ENCODE results near the gene DKK3. TPM values are rescaled to one million over a fixed set of nuclear protein-coding genes. Genes with fewer than 3 reads are reported as not detected.

DKK3 gene
- total RNA-seq, 3 donors from 2014 or later (not counting 1 experiment from before 2014, with no cell fraction given): 0.16 to 0.70 TPM; not detected in 1

GRCh38 chr11:12023015-12023414, 14.6 kb upstream of the DKK3 start:
- no peak for TF ChIP-seq CTCF (IDR thresholded peaks at IDR 0.05)
- 95% methylated on average over 1 of the region's 1 CpG for WGBS (ENCODE audit: insufficient coverage)
- no peak for ATAC-seq

GRCh38 chr11:12020546-12020945, 12.1 kb upstream of the DKK3 start:
- peaks cover 15 to 21% of the 10 kb centered on the region in 2 donors for H3K27me3 Mint-ChIP-seq (ENCODE audit: low read depth in 2 of 2)
- ATAC-seq (no peak), DNase-seq (no peak)
- H3K9me3 Mint-ChIP-seq: no peaks in the 10 kb centered on the region
- 75% methylated on average over 2 of the region's 2 CpGs for WGBS (ENCODE audit: insufficient coverage)
- Histone ChIP-seq H3K4me3 (ENCODE audit: low read length) (no peak overlapping the region), H3K27ac (ENCODE audit: low read length) (no peak overlapping the region), H3K4me1 (ENCODE audit: control insufficient read depth, insufficient read depth, low read length) (no peaks in the 10 kb centered on the region), H3K36me3 (ENCODE audit: control insufficient read depth, insufficient read depth, low read length) (no peaks in the 10 kb centered on the region), H3K9me3 (ENCODE audit: control insufficient read depth, insufficient read depth, low read length) (no peaks in the 10 kb centered on the region), H3K27me3 (ENCODE audit: control insufficient read depth, insufficient read depth, low read length) (peaks cover 2% of the 10 kb centered on the region)
- intact Hi-C loops (cut with micrococcal nuclease): no loop called here
- no peak overlapping the region for H3K27ac Mint-ChIP-seq
- no peaks in the 10 kb centered on the region for H3K4me1 Mint-ChIP-seq
- no peak for TF ChIP-seq CTCF (IDR thresholded peaks at IDR 0.05)
- no peaks in the 10 kb centered on the region for H3K36me3 Mint-ChIP-seq
- H3K4me3 Mint-ChIP-seq: no peak overlapping the region

More at GRCh38 chr11:12023015-12023414, 14.6 kb upstream of the DKK3 start:
- H3K4me3 ChIP-seq (ENCODE audit: low read length): no peak overlapping the region
- no peak overlapping the region for H3K27ac ChIP-seq (ENCODE audit: low read length)
- intact Hi-C loops (cut with micrococcal nuclease): no loop called here
- no peaks in the 10 kb centered on the region for H3K36me3 ChIP-seq (ENCODE audit: control insufficient read depth, insufficient read depth, low read length)
- no peak overlapping the region for H3K27ac Mint-ChIP-seq
- H3K9me3 Mint-ChIP-seq: no peaks in the 10 kb centered on the region
- H3K4me1 ChIP-seq (ENCODE audit: control insufficient read depth, insufficient read depth, low read length): no peaks in the 10 kb centered on the region
- peaks cover 11 to 16% of the 10 kb centered on the region in 2 donors for H3K27me3 Mint-ChIP-seq (ENCODE audit: low read depth in 2 of 2)
- no peaks in the 10 kb centered on the region for H3K36me3 Mint-ChIP-seq
- no peaks in the 10 kb centered on the region for H3K9me3 ChIP-seq (ENCODE audit: control insufficient read depth, insufficient read depth, low read length)
- H3K27me3 ChIP-seq (ENCODE audit: control insufficient read depth, insufficient read depth, low read length): no peaks in the 10 kb centered on the region
- no peak overlapping the region for H3K4me3 Mint-ChIP-seq
- no peaks in the 10 kb centered on the region for H3K4me1 Mint-ChIP-seq
- no peak for DNase-seq

GRCh38 chr11:12019866-12020416, 11.5 kb upstream of the DKK3 start:
- no peaks in the 10 kb centered on the region for H3K4me1 Mint-ChIP-seq
- Histone ChIP-seq H3K27ac (ENCODE audit: low read length) (no peak overlapping the region), H3K36me3 (ENCODE audit: control insufficient read depth, insufficient read depth, low read length) (no peaks in the 10 kb centered on the region), H3K4me1 (ENCODE audit: control insufficient read depth, insufficient read depth, low read length) (no peaks in the 10 kb centered on the region), H3K9me3 (ENCODE audit: control insufficient read depth, insufficient read depth, low read length) (no peaks in the 10 kb centered on the region), H3K4me3 (ENCODE audit: low read length) (no peak overlapping the region), H3K27me3 (ENCODE audit: control insufficient read depth, insufficient read depth, low read length) (peaks cover 2% of the 10 kb centered on the region)
- 62% methylated on average over 3 of the region's 3 CpGs for WGBS (ENCODE audit: insufficient coverage)
- ATAC-seq (no peak), DNase-seq (no peak)
- TF ChIP-seq CTCF (IDR thresholded peaks at IDR 0.05): no peak
- intact Hi-C loops (cut with micrococcal nuclease): no loop called here
- no peaks in the 10 kb centered on the region for H3K9me3 Mint-ChIP-seq
- no peak overlapping the region for H3K4me3 Mint-ChIP-seq
- peaks cover 18 to 27% of the 10 kb centered on the region in 2 donors for H3K27me3 Mint-ChIP-seq (ENCODE audit: low read depth in 2 of 2)
- no peaks in the 10 kb centered on the region for H3K36me3 Mint-ChIP-seq
- no peak overlapping the region for H3K27ac Mint-ChIP-seq

GRCh38 chr11:12019337-12019736, 10.9 kb upstream of the DKK3 start:
- no peak overlapping the region for H3K27ac Mint-ChIP-seq
- Histone ChIP-seq H3K4me3 (ENCODE audit: low read length) (no peak overlapping the region), H3K9me3 (ENCODE audit: control insufficient read depth, insufficient read depth, low read length) (no peaks in the 10 kb centered on the region), H3K4me1 (ENCODE audit: control insufficient read depth, insufficient read depth, low read length) (no peaks in the 10 kb centered on the region), H3K27ac (ENCODE audit: low read length) (no peak overlapping the region), H3K36me3 (ENCODE audit: control insufficient read depth, insufficient read depth, low read length) (no peaks in the 10 kb centered on the region), H3K27me3 (ENCODE audit: control insufficient read depth, insufficient read depth, low read length) (peaks cover 2% of the 10 kb centered on the region)
- ATAC-seq: no peak
- intact Hi-C loops (cut with micrococcal nuclease): no loop called here
- no peaks in the 10 kb centered on the region for H3K9me3 Mint-ChIP-seq
- H3K27me3 Mint-ChIP-seq (ENCODE audit: low read depth in 2 of 2): peaks cover 18 to 32% of the 10 kb centered on the region in 2 donors
- no peaks in the 10 kb centered on the region for H3K36me3 Mint-ChIP-seq
- TF ChIP-seq CTCF (IDR thresholded peaks at IDR 0.05): no peak
- H3K4me1 Mint-ChIP-seq: no peaks in the 10 kb centered on the region
- no peak overlapping the region for H3K4me3 Mint-ChIP-seq
- 84% methylated on average over 9 of the region's 9 CpGs for WGBS (ENCODE audit: insufficient coverage)
- no peak for DNase-seq
